HepG2 (cell line): ENCODE data around the gene OR7G1.

Source experiments
- FOXA1 ChIP-seq, 2 experiments: fragments of 450-650 bp in 1 of 2; sonication (generic) in 1 of 2; formaldehyde crosslinking in 1 of 2; IDR thresholded peaks; 2 replicates each; pipeline versions ENCODE4 v1.4.0 to v1.6.1; 2016 to 2020; ENCODE audit warnings: missing genetic modification reagents in 1 of 2
- HMGXB4 ChIP-seq, 2 experiments: sonication (generic) in 1 of 2; formaldehyde crosslinking in 1 of 2; IDR thresholded peaks; 2 replicates each; pipeline versions ENCODE4 v1.4.0 to v1.6.1; 2018 to 2020; ENCODE audit warnings: missing genetic modification reagents in 2 of 2, borderline replicate concordance in 1 of 2, low read depth in 1 of 2, mild to moderate bottlenecking in 1 of 2, missing biosample characterization in 1 of 2
- POLR2A ChIP-seq, 2 experiments: IDR thresholded peaks; 2 replicates each; pipeline ENCODE4 v1.6.1; 2011; ENCODE audit warnings: low read depth in 2 of 2, low read length in 2 of 2, mild to moderate bottlenecking in 1 of 2, moderate library complexity in 1 of 2; ENCODE audit not compliant: insufficient read depth in 1 of 2
- SUZ12 ChIP-seq: fragments of 150-350 bp; IDR thresholded peaks from 2 replicates; pipeline ENCODE4 v1.6.1; 2014; ENCODE audit warnings: low read depth, low read length
- ZFP41 ChIP-seq: sonication (generic); formaldehyde crosslinking; IDR thresholded peaks from 2 replicates; pipeline ENCODE4 v1.4.0; 2020; ENCODE audit warnings: mild to moderate bottlenecking, missing genetic modification reagents, borderline replicate concordance
- ZNF318 ChIP-seq: sonication (generic); formaldehyde crosslinking; IDR thresholded peaks from 2 replicates; pipeline ENCODE4 v1.4.0; 2020; ENCODE audit warnings: mild to moderate bottlenecking, missing genetic modification reagents
- TF ChIP-seq, protein P1 (sequence below): sonication (generic); formaldehyde crosslinking; IDR thresholded peaks from 2 replicates; pipeline ENCODE4 v1.5.0; 2020; ENCODE audit warnings: mild to moderate bottlenecking, missing genetic modification reagents, moderate library complexity

DNA sequence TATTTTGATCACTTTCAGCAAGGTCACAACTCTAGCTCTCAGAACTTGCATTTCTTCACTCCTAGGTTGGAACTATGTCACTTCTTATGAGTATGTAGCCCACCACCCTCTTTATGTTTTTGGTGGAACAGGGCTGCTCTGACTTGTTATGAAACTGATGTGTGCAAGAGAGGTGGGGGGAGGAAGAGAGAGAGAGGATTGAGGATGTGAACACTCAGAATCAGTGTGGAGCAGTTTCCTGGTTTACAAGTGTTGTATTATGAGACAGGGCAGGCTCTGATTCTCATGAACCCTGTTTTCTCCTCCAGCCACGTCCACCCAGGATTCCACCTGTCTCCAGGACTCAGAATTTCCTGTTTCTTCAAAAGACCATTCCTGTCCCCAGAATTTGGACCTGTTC is 40.7 kb upstream of the OR7G1 start:
- no peak for TF ChIP-seq ZNF318 (CRISPR knock-in tag)
- no peak for TF ChIP-seq FOXA1 (IDR thresholded peaks at IDR 0.05)
- no peak for TF ChIP-seq FOXA1 (CRISPR knock-in tag; IDR thresholded peaks at IDR 0.05)
- no peak for TF ChIP-seq HMGXB4 (CRISPR knock-in tag; IDR thresholded peaks at IDR 0.05; ENCODE audit: borderline replicate concordance in 1 of 2, low read depth in 1 of 2)
- TF ChIP-seq ZFP41 (CRISPR knock-in tag): no peak
- TF ChIP-seq POLR2A (IDR thresholded peaks at IDR 0.05; ENCODE audit: insufficient read depth in 1 of 2, low read depth in 2 of 2, low read length in 2 of 2): no peak
- TF ChIP-seq, protein P1, sequence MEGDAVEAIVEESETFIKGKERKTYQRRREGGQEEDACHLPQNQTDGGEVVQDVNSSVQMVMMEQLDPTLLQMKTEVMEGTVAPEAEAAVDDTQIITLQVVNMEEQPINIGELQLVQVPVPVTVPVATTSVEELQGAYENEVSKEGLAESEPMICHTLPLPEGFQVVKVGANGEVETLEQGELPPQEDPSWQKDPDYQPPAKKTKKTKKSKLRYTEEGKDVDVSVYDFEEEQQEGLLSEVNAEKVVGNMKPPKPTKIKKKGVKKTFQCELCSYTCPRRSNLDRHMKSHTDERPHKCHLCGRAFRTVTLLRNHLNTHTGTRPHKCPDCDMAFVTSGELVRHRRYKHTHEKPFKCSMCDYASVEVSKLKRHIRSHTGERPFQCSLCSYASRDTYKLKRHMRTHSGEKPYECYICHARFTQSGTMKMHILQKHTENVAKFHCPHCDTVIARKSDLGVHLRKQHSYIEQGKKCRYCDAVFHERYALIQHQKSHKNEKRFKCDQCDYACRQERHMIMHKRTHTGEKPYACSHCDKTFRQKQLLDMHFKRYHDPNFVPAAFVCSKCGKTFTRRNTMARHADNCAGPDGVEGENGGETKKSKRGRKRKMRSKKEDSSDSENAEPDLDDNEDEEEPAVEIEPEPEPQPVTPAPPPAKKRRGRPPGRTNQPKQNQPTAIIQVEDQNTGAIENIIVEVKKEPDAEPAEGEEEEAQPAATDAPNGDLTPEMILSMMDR (CRISPR knock-in tag): no peak
- no peak for TF ChIP-seq SUZ12
